Renal cortex interstitium (tissue), 11 donors: ENCODE measurements around the gene RNF151. TPM values are rescaled to one million over a fixed set of nuclear protein-coding genes. Genes with fewer than 3 reads are reported as not detected.
"Not testable (repeated sequence)": the region's sequence is repeated elsewhere in the genome, so short reads cannot be mapped to it uniquely, and the experiment has no call there.

Experiments
- DNase-seq, 11 donors: peaks; one replicate each; pipeline ENCODE4 v3.0.0-alpha.2; 2013; ENCODE audit warnings: low read depth in 9 of 11, low spot score in 4 of 11; ENCODE audit errors: extremely low read depth in 1 of 11
- polyA plus RNA-seq, 3 donors: library from polyadenylated mRNA; unstranded; fragments of 120-200 nt; gene quantifications; one replicate each; pipeline ENCODE4 v1.2.1, GENCODE V29; 2013; ENCODE audit not compliant: insufficient read length in 3 of 3

RNF151 gene
- polyA plus RNA-seq, 3 donors: 0.13 TPM; not detected in 2

GRCh38 chr16:1936945-1937479, 29.6 kb upstream of the RNF151 start:
- no peak for DNase-seq

GRCh38 chr16:1938316-1938715, 28.3 kb upstream of the RNF151 start:
- no peak for DNase-seq

GRCh38 chr16:1938910-1939309, 27.7 kb upstream of the RNF151 start:
- no peak for DNase-seq

GRCh38 chr16:1939833-1940232, 26.8 kb upstream of the RNF151 start:
- DNase-seq: not testable (repeated sequence)

GRCh38 chr16:1940273-1941161, 26.1 kb upstream of the RNF151 start:
- no peak for DNase-seq

- DNase-seq: no peak
Measured at GRCh38 chr16:1941162-1942046, 25.3 kb upstream of the RNF151 start.

- no peak for DNase-seq
Measured at GRCh38 chr16:1942047-1942809, 24.4 kb upstream of the RNF151 start.

GRCh38 chr16:1942810-1943726, 23.6 kb upstream of the RNF151 start, which contains the start of gene MSRB1:
MSRB1 (minus strand) TSS chr16:1943199; CDS start chr16:1943156, 43 bp downstream.
- DNase-seq: peak; percentile 94 to 99 (median 99)

- no peak for DNase-seq
Measured at GRCh38 chr16:1944612-1945199, 21.9 kb upstream of the RNF151 start.

GRCh38 chr16:1945559-1946391, 20.9 kb upstream of the RNF151 start:
- DNase-seq: no peak

- DNase-seq: no peak
Measured at GRCh38 chr16:1946495-1947368, 19.9 kb upstream of the RNF151 start.

- no peak for DNase-seq
Measured at GRCh38 chr16:1947369-1947670, 19.3 kb upstream of the RNF151 start.

GRCh38 chr16:1949507-1949906, 17.1 kb upstream of the RNF151 start:
- DNase-seq: no peak

GRCh38 chr16:1950047-1950446, 16.6 kb upstream of the RNF151 start:
- no peak for DNase-seq

GRCh38 chr16:1950559-1950958, 16.1 kb upstream of the RNF151 start:
- no peak for DNase-seq

- no peak for DNase-seq
Measured at GRCh38 chr16:1953734-1954133, 12.9 kb upstream of the RNF151 start.
